HEK293T (cell line): ENCODE data around the gene DLG2.

Source experiments
- BHLHE40 ChIP-seq: fragments of 450-650 bp; IDR thresholded peaks from 2 replicates; pipeline ENCODE4 v1.6.1; 2016; ENCODE audit warnings: mild to moderate bottlenecking, moderate library complexity, borderline replicate concordance
- FOXA1 ChIP-seq: fragments of 450-650 bp; IDR thresholded peaks from 2 replicates; pipeline ENCODE4 v1.6.1; 2016; ENCODE audit warnings: mild to moderate bottlenecking
- HDGF ChIP-seq: fragments of 450-650 bp; IDR thresholded peaks from 2 replicates; pipeline ENCODE4 v1.6.1; 2017; ENCODE audit warnings: antibody characterized with exemption, borderline replicate concordance

- TF ChIP-seq HDGF, result no peak
- TF ChIP-seq BHLHE40, result no peak
- no peak for TF ChIP-seq FOXA1
Measured at GRCh38 chr11:85575388-85575787, 51.8 kb downstream of the DLG2 start.
